Left ventricle myocardium inferior (tissue), 1 donor: ENCODE data around the gene TP53BP2. TPM values are rescaled to one million over a fixed set of nuclear protein-coding genes. Genes with fewer than 3 reads are reported as not detected.
"Not testable (repeated sequence)": the region's sequence is repeated elsewhere in the genome, so short reads cannot be mapped to it uniquely, and the experiment has no call there.

Experiments
- DNase-seq: peaks from one replicate; pipeline ENCODE4 v3.0.0-alpha.2; 2020
- H3K27ac ChIP-seq: fragments of 200-600 bp; replicated peaks from 2 replicates; pipeline ENCODE4 v1.8.0; 2021
- H3K27me3 ChIP-seq: fragments of 200-600 bp; 2 replicates; pipeline ENCODE4 v1.8.0; 2021; ENCODE audit warnings: low read depth
- H3K36me3 ChIP-seq: fragments of 200-600 bp; 2 replicates; pipeline ENCODE4 v1.8.0; 2021
- H3K4me1 ChIP-seq: fragments of 200-600 bp; 2 replicates; pipeline ENCODE4 v1.8.0; 2021
- H3K4me3 ChIP-seq: fragments of 200-600 bp; 2 replicates; pipeline ENCODE4 v1.8.0; 2021; ENCODE audit warnings: mild to moderate bottlenecking, moderate library complexity
- H3K9me3 ChIP-seq: fragments of 200-600 bp; replicated peaks from 2 replicates; pipeline ENCODE4 v1.8.0; 2021
- CTCF ChIP-seq: fragments of 200-600 bp; IDR thresholded peaks from 2 replicates; pipeline ENCODE4 v1.8.0; 2021; ENCODE audit warnings: antibody characterized with exemption, mild to moderate bottlenecking, borderline replicate concordance
- intact Hi-C: fragments of 100-400 bp; cut with micrococcal nuclease; formaldehyde crosslinking; loops from one replicate; pipeline ENCODE4 v1.11.0; 2022
- total RNA-seq: library from RNA; stranded (reverse); fragmentation: NEBNext Ultra II Directional; extraction: Animal tissue kit (Norgen Biotek cat#: 25700); gene quantifications from one replicate; pipeline ENCODE4 v1.2.1, GENCODE V29; 2021
- donor health status: DM: no; HTN: yes; CAD: no; lungs with severe emphysema.

Gene TP53BP2
- total RNA-seq, 1 donor from 2014 or later = 19.0 TPM

- TF ChIP-seq CTCF = peak; percentile 65
- H3K27me3 ChIP-seq = no peaks in the 10 kb centered on the region
- no peak overlapping the region for H3K27ac ChIP-seq
- H3K36me3 ChIP-seq = peaks cover 49% of the 10 kb centered on the region
- H3K9me3 ChIP-seq = peaks cover 3% of the 10 kb centered on the region
- no peak for DNase-seq
- intact Hi-C loops = no loop called here
- H3K4me3 ChIP-seq = no peak overlapping the region
- H3K4me1 ChIP-seq = peaks cover 22% of the 10 kb centered on the region
Measured at GRCh38 chr1:223811634-223812101, 34.1 kb downstream of the TP53BP2 start.

- no peak for TF ChIP-seq CTCF
- H3K4me3 ChIP-seq = no peak overlapping the region
- H3K27ac ChIP-seq = no peak overlapping the region
- no peak for DNase-seq
- peaks cover 17% of the 10 kb centered on the region for H3K4me1 ChIP-seq
- H3K27me3 ChIP-seq = no peaks in the 10 kb centered on the region
- intact Hi-C loops = no loop called here
- peaks cover 3% of the 10 kb centered on the region for H3K9me3 ChIP-seq
- peaks cover 59% of the 10 kb centered on the region for H3K36me3 ChIP-seq
Measured at GRCh38 chr1:223810586-223810985, 35.2 kb downstream of the TP53BP2 start.

GRCh38 chr1:223809905-223810304, 35.8 kb downstream of the TP53BP2 start:
- H3K27me3 ChIP-seq, intact Hi-C loops, DNase-seq, H3K27ac ChIP-seq, H3K4me3 ChIP-seq, H3K9me3 ChIP-seq: not testable (repeated sequence)
- Histone ChIP-seq H3K36me3 (peaks cover 64% of the 10 kb centered on the region), H3K4me1 (peaks cover 11% of the 10 kb centered on the region)

- H3K4me1 ChIP-seq = peaks cover 5% of the 10 kb centered on the region
- H3K27ac ChIP-seq = no peak overlapping the region
- intact Hi-C loops = no loop called here
- peaks cover 85% of the 10 kb centered on the region for H3K36me3 ChIP-seq
- no peak overlapping the region for H3K4me3 ChIP-seq
- TF ChIP-seq CTCF = no peak
- peaks cover 3% of the 10 kb centered on the region for H3K9me3 ChIP-seq
- H3K27me3 ChIP-seq = no peaks in the 10 kb centered on the region
- DNase-seq = no peak
Measured at GRCh38 chr1:223803211-223803610, 42.5 kb downstream of the TP53BP2 start.

- Histone ChIP-seq H3K36me3 (peaks cover 91% of the 10 kb centered on the region), H3K9me3 (peaks cover 3% of the 10 kb centered on the region), H3K27ac (no peak overlapping the region), H3K27me3 (no peaks in the 10 kb centered on the region), H3K4me1 (peaks cover 5% of the 10 kb centered on the region), H3K4me3 (no peak overlapping the region)
- no peak for DNase-seq
- no peak for TF ChIP-seq CTCF
- intact Hi-C loops = no loop called here
Measured at GRCh38 chr1:223802602-223803001, 43.1 kb downstream of the TP53BP2 start.

- Histone ChIP-seq H3K9me3 (no peaks in the 10 kb centered on the region), H3K27me3 (no peaks in the 10 kb centered on the region), H3K27ac (no peak overlapping the region), H3K36me3 (peaks cover 93% of the 10 kb centered on the region), H3K4me1 (peaks cover 5% of the 10 kb centered on the region), H3K4me3 (no peak overlapping the region)
- TF ChIP-seq CTCF = no peak
- intact Hi-C loops = no loop called here
- no peak for DNase-seq
Measured at GRCh38 chr1:223802032-223802431, 43.7 kb downstream of the TP53BP2 start.
